SK-N-SH treated with all-trans-retinoic acid at 6 μM for 48 hours (cell line): Measurements from ENCODE around the gene DNAJC17.

Source experiments
- ATAC-seq: fragments of 200-7000 bp; cut with Tn5 transposase; 3 replicates; pipeline ENCODE4 v1.9.1; 2020; ENCODE audit warnings: mild to moderate bottlenecking, moderate library complexity
- ARNTL ChIP-seq: fragments of 450-650 bp; formaldehyde crosslinking; IDR thresholded peaks from 2 replicates; pipeline ENCODE4 v1.5.0; 2020; ENCODE audit warnings: low read depth, mild to moderate bottlenecking, moderate library complexity, borderline replicate concordance
- BACH2 ChIP-seq: fragments of 250-450 bp; sonication (Bioruptor Pico); IDR thresholded peaks from 2 replicates; pipeline ENCODE4 v1.9.0; 2021; ENCODE audit warnings: mild to moderate bottlenecking, borderline replicate concordance
- CREB5 ChIP-seq: fragments of 250-450 bp; sonication (Bioruptor Pico); IDR thresholded peaks from 2 replicates; pipeline ENCODE4 v1.5.1; 2020; ENCODE audit warnings: low read depth, mild to moderate bottlenecking, moderate library complexity
- CSDC2 ChIP-seq: fragments of 250-450 bp; sonication (Bioruptor Pico); IDR thresholded peaks from 2 replicates; pipeline ENCODE4 v1.5.0; 2020; ENCODE audit warnings: mild to moderate bottlenecking, moderate library complexity
- CSRNP3 ChIP-seq: fragments of 250-450 bp; sonication (Bioruptor Pico); IDR thresholded peaks from 2 replicates; pipeline ENCODE4 v1.5.1; 2021; ENCODE audit warnings: mild to moderate bottlenecking, moderate library complexity
- ESRRG ChIP-seq: fragments of 250-450 bp; sonication (Bioruptor Pico); IDR thresholded peaks from 2 replicates; pipeline ENCODE4 v1.6.1; 2021; ENCODE audit warnings: mild to moderate bottlenecking
- GLIS3 ChIP-seq: fragments of 250-450 bp; sonication (Bioruptor Pico); IDR thresholded peaks from 2 replicates; pipeline ENCODE4 v1.5.0; 2020; ENCODE audit warnings: mild to moderate bottlenecking, moderate library complexity
- ISL1 ChIP-seq: fragments of 250-450 bp; sonication (Bioruptor Pico); IDR thresholded peaks from 2 replicates; pipeline ENCODE4 v2.1.2; 2022; ENCODE audit warnings: mild to moderate bottlenecking, moderate library complexity
- OSR1 ChIP-seq: fragments of 250-450 bp; sonication (Bioruptor Pico); IDR thresholded peaks from 2 replicates; pipeline ENCODE4 v1.8.0; 2022; ENCODE audit warnings: moderate library complexity, mild to moderate bottlenecking, inconsistent platforms
- PATZ1 ChIP-seq: fragments of 250-450 bp; sonication (Bioruptor Pico); IDR thresholded peaks from 2 replicates; pipeline ENCODE4 v1.8.0; 2020; ENCODE audit warnings: mild to moderate bottlenecking, moderate library complexity, borderline replicate concordance
- PPARA ChIP-seq: fragments of 250-450 bp; sonication (Bioruptor Pico); IDR thresholded peaks from 2 replicates; pipeline ENCODE4 v1.5.0; 2020; ENCODE audit warnings: mild to moderate bottlenecking, borderline replicate concordance
- RARB ChIP-seq: fragments of 250-450 bp; sonication (Bioruptor Pico); IDR thresholded peaks from 2 replicates; pipeline ENCODE4 v1.8.0; 2021; ENCODE audit warnings: mild to moderate bottlenecking, moderate library complexity
- SNAI2 ChIP-seq: fragments of 250-450 bp; sonication (Bioruptor Pico); IDR thresholded peaks from 2 replicates; pipeline ENCODE4 v1.5.0; 2020; ENCODE audit warnings: mild to moderate bottlenecking, moderate library complexity
- TCF4 ChIP-seq: fragments of 250-450 bp; sonication (Bioruptor Pico); IDR thresholded peaks from 2 replicates; pipeline ENCODE4 v1.8.0; 2021; ENCODE audit warnings: mild to moderate bottlenecking, moderate library complexity, borderline replicate concordance
- TOX ChIP-seq: fragments of 250-450 bp; sonication (Bioruptor Pico); IDR thresholded peaks from 2 replicates; pipeline ENCODE4 v1.8.0; 2021; ENCODE audit warnings: mild to moderate bottlenecking, moderate library complexity, borderline replicate concordance
- TSHZ2 ChIP-seq: fragments of 250-450 bp; sonication (Bioruptor Pico); IDR thresholded peaks from 2 replicates; pipeline ENCODE4 v1.5.0; 2020; ENCODE audit warnings: mild to moderate bottlenecking, moderate library complexity
- ZC3H10 ChIP-seq: fragments of 250-450 bp; sonication (Bioruptor Pico); IDR thresholded peaks from 2 replicates; pipeline ENCODE4 v1.5.1; 2021; ENCODE audit warnings: mild to moderate bottlenecking, moderate library complexity
- ZFP3 ChIP-seq: fragments of 250-450 bp; sonication (Bioruptor Pico); IDR thresholded peaks from 2 replicates; pipeline ENCODE4 v1.5.0; 2020; ENCODE audit warnings: mild to moderate bottlenecking, moderate library complexity
- ZFP30 ChIP-seq: fragments of 450-650 bp; formaldehyde crosslinking; IDR thresholded peaks from 2 replicates; pipeline ENCODE4 v1.5.0; 2022; ENCODE audit warnings: mild to moderate bottlenecking, moderate library complexity
- ZNF565 ChIP-seq: fragments of 450-650 bp; formaldehyde crosslinking; conservative IDR thresholded peaks from 2 replicates; pipeline ENCODE4 v1.5.0; 2020; ENCODE audit warnings: low read depth, mild to moderate bottlenecking, moderate library complexity
- ZNF70 ChIP-seq: fragments of 450-650 bp; formaldehyde crosslinking; IDR thresholded peaks from 2 replicates; pipeline ENCODE4 v1.5.0; 2020; ENCODE audit warnings: mild to moderate bottlenecking, moderate library complexity
- ZNF8 ChIP-seq: fragments of 450-650 bp; formaldehyde crosslinking; IDR thresholded peaks from 2 replicates; pipeline ENCODE4 v1.5.0; 2020; ENCODE audit warnings: mild to moderate bottlenecking, moderate library complexity

Gene DNAJC17

GRCh38 chr15:40750885-40751284 is 56.4 kb downstream of the DNAJC17 start:
- TF ChIP-seq TCF4 (CRISPR knock-in tag) (no peak), PPARA (no peak), TOX (CRISPR knock-in tag) (no peak), ZNF8 (CRISPR knock-in tag) (no peak), ARNTL (no peak), GLIS3 (CRISPR knock-in tag) (no peak), ISL1 (CRISPR knock-in tag) (no peak), ZNF565 (no peak), ZFP3 (no peak), ZNF70 (CRISPR knock-in tag) (no peak)
- no peak for ATAC-seq

- ATAC-seq: no peak
- TF ChIP-seq ZNF565: no peak
- no peak for TF ChIP-seq ZC3H10 (CRISPR knock-in tag)
- no peak for TF ChIP-seq CREB5 (CRISPR knock-in tag)
- no peak for TF ChIP-seq ZFP30
- TF ChIP-seq ZNF70 (CRISPR knock-in tag): no peak
- TF ChIP-seq SNAI2 (CRISPR knock-in tag): no peak
- no peak for TF ChIP-seq GLIS3 (CRISPR knock-in tag)
- no peak for TF ChIP-seq PPARA
- no peak for TF ChIP-seq TCF4 (CRISPR knock-in tag)
- TF ChIP-seq ZFP3: no peak
- TF ChIP-seq TOX (CRISPR knock-in tag): no peak
- TF ChIP-seq RARB (CRISPR knock-in tag): no peak
- no peak for TF ChIP-seq TSHZ2
- TF ChIP-seq BACH2 (CRISPR knock-in tag): no peak
- no peak for TF ChIP-seq CSDC2
- no peak for TF ChIP-seq ZNF8 (CRISPR knock-in tag)
- no peak for TF ChIP-seq CSRNP3 (CRISPR knock-in tag)
- TF ChIP-seq ESRRG: no peak
Measured at GRCh38 chr15:40749151-40749630, 58.1 kb downstream of the DNAJC17 start.

GRCh38 chr15:40747685-40748631 is 59.3 kb downstream of the DNAJC17 start:
- no peak for ATAC-seq
- TF ChIP-seq ZFP3 (no peak), ESRRG (no peak), ARNTL (no peak), PATZ1 (CRISPR knock-in tag) (no peak), ISL1 (CRISPR knock-in tag) (no peak), BACH2 (CRISPR knock-in tag) (no peak), CSDC2 (no peak), PPARA (no peak), ZNF8 (CRISPR knock-in tag) (no peak), TSHZ2 (no peak), CREB5 (CRISPR knock-in tag) (no peak), OSR1 (CRISPR knock-in tag) (no peak), ZFP30 (no peak), ZNF70 (CRISPR knock-in tag) (no peak)
- TF ChIP-seq, all 23 proteins: peak for 0
